PFSK-1 (cell line): Measurements from ENCODE around the gene CLCN7.

Experiments used
- FOXP2 ChIP-seq: optimal IDR thresholded peaks from 2 replicates; pipeline ENCODE3; 2011; ENCODE audit warnings: borderline replicate concordance, control low read depth, inconsistent platforms; ENCODE audit not compliant: insufficient read depth; ENCODE audit errors: extremely low read length, extremely low read depth
- POLR2AphosphoS5 ChIP-seq: IDR thresholded peaks from 2 replicates; pipeline ENCODE4 v1.6.1; 2012; ENCODE audit warnings: low read depth, mild to moderate bottlenecking, control low read depth, low read length, moderate library complexity
- REST ChIP-seq, 2 experiments: IDR thresholded peaks; 2 replicates each; pipeline versions ENCODE4 v1.6.1 to v1.8.0; 2011 to 2012; ENCODE audit warnings: low read depth in 2 of 2, low read length in 2 of 2, control low read depth in 1 of 2, inconsistent platforms in 1 of 2, mild to moderate bottlenecking in 1 of 2, moderate library complexity in 1 of 2; ENCODE audit not compliant: insufficient read depth in 1 of 2
- SIN3A ChIP-seq: IDR thresholded peaks from 2 replicates; pipeline ENCODE4 v1.6.1; 2012; ENCODE audit warnings: mild to moderate bottlenecking, low read length, moderate library complexity, borderline replicate concordance; ENCODE audit not compliant: insufficient read depth
- TAF1 ChIP-seq: IDR thresholded peaks from 2 replicates; pipeline ENCODE4 v1.6.1; 2012; ENCODE audit warnings: low read length, control low read depth, borderline replicate concordance; ENCODE audit not compliant: insufficient read depth

The CLCN7 gene

GRCh38 chr16:1452530-1452929, 22.3 kb downstream of the CLCN7 start:
- no peak for TF ChIP-seq FOXP2
- TF ChIP-seq TAF1, result no peak
- no peak for TF ChIP-seq POLR2AphosphoS5
- TF ChIP-seq SIN3A, result no peak
- TF ChIP-seq REST (IDR thresholded peaks at IDR 0.05; ENCODE audit: insufficient read depth in 1 of 2, low read depth in 2 of 2, low read length in 2 of 2), result no peak

GRCh38 chr16:1451702-1452392, 23.0 kb downstream of the CLCN7 start:
- TF ChIP-seq SIN3A (no peak), TAF1 (no peak), REST (IDR thresholded peaks at IDR 0.05; ENCODE audit: insufficient read depth in 1 of 2, low read depth in 2 of 2, low read length in 2 of 2) (no peak), FOXP2 (no peak), POLR2AphosphoS5 (no peak)

- TF ChIP-seq FOXP2, result no peak
- TF ChIP-seq SIN3A, result no peak
- no peak for TF ChIP-seq TAF1
- no peak for TF ChIP-seq REST (IDR thresholded peaks at IDR 0.05; ENCODE audit: insufficient read depth in 1 of 2, low read depth in 2 of 2, low read length in 2 of 2)
- TF ChIP-seq POLR2AphosphoS5, result no peak
Observed at GRCh38 chr16:1450841-1451240, 24.0 kb downstream of the CLCN7 start.

GRCh38 chr16:1450218-1450617, 24.6 kb downstream of the CLCN7 start:
- TF ChIP-seq SIN3A (no peak), TAF1 (no peak), POLR2AphosphoS5 (no peak), FOXP2 (no peak), REST (IDR thresholded peaks at IDR 0.05; ENCODE audit: insufficient read depth in 1 of 2, low read depth in 2 of 2, low read length in 2 of 2) (no peak)
